Measurements from ENCODE around the gene EXOC5. TPM values are rescaled to one million over a fixed set of nuclear protein-coding genes. Genes with fewer than 3 reads are reported as not detected.

Gene EXOC5
- total RNA-seq, 2 donors from 2014 or later = 101 to 107 TPM

GRCh38 chr14:57179273-57179672 lies 89.4 kb downstream of the EXOC5 start:
- Mint-ChIP-seq H3K4me1 (no peaks in the 10 kb centered on the region), H3K27ac (no peak overlapping the region), H3K9me3 (no peaks in the 10 kb centered on the region), H3K4me3 (no peak overlapping the region), H3K27me3 (ENCODE audit: insufficient read depth) (no peaks in the 10 kb centered on the region), H3K36me3 (ENCODE audit: low read depth) (no peaks in the 10 kb centered on the region)
- Histone ChIP-seq H3K36me3 (ENCODE audit: control insufficient read depth, insufficient read depth, low read length) (no peaks in the 10 kb centered on the region), H3K4me1 (ENCODE audit: control insufficient read depth, insufficient read depth, low read length) (no peaks in the 10 kb centered on the region), H3K9me3 (ENCODE audit: control insufficient read depth, low read length) (no peaks in the 10 kb centered on the region), H3K9ac (ENCODE audit: extremely low read depth, low read length, poor library complexity, severe bottlenecking) (no peak overlapping the region), H3K27ac (ENCODE audit: low read depth, low read length) (no peak overlapping the region), H3K27me3 (ENCODE audit: control insufficient read depth, insufficient read depth, low read length, poor library complexity, severe bottlenecking) (no peaks in the 10 kb centered on the region), H3K4me3 (ENCODE audit: low read length) (no peak overlapping the region)
- DNase-seq = peak; percentile 55
- TF ChIP-seq CTCF (conservative IDR thresholded peaks at IDR 0.05) = no peak
- WGBS, 2 experiments (ENCODE audit: insufficient coverage in 1 of 2, insufficient read length in 1 of 2) = 88 to 92% methylated on average over 2 to 4 of the region's 4 CpGs

- no peak overlapping the region for H3K9ac ChIP-seq (ENCODE audit: extremely low read depth, low read length, poor library complexity, severe bottlenecking)
- peaks cover 8% of the 10 kb centered on the region for H3K4me1 Mint-ChIP-seq
- WGBS, 2 experiments (ENCODE audit: insufficient coverage in 1 of 2, insufficient read length in 1 of 2) = 94% methylated on average over 4 of the region's 4 CpGs; no CpG with 5 or more reads in 1 of the 2 experiments
Observed at GRCh38 chr14:57174466-57174865, 94.2 kb downstream of the EXOC5 start.

GRCh38 chr14:57171903-57172302 lies 96.8 kb downstream of the EXOC5 start:
- H3K27me3 Mint-ChIP-seq (ENCODE audit: insufficient read depth) = no peaks in the 10 kb centered on the region
- no peak overlapping the region for H3K4me3 Mint-ChIP-seq
- peaks cover 9% of the 10 kb centered on the region for H3K4me1 Mint-ChIP-seq
- 90 to 94% methylated on average over 2 to 3 of the region's 3 CpGs for WGBS, 2 experiments (ENCODE audit: insufficient coverage in 1 of 2, insufficient read length in 1 of 2)
- H3K9me3 ChIP-seq (ENCODE audit: control insufficient read depth, low read length) = no peaks in the 10 kb centered on the region
- H3K36me3 Mint-ChIP-seq (ENCODE audit: low read depth) = no peaks in the 10 kb centered on the region
- no peak overlapping the region for H3K4me3 ChIP-seq (ENCODE audit: low read length)
- no peaks in the 10 kb centered on the region for H3K4me1 ChIP-seq (ENCODE audit: control insufficient read depth, insufficient read depth, low read length)
- H3K27me3 ChIP-seq (ENCODE audit: control insufficient read depth, insufficient read depth, low read length, poor library complexity, severe bottlenecking) = no peaks in the 10 kb centered on the region
- no peaks in the 10 kb centered on the region for H3K36me3 ChIP-seq (ENCODE audit: control insufficient read depth, insufficient read depth, low read length)
- TF ChIP-seq CTCF (conservative IDR thresholded peaks at IDR 0.05) = no peak
- no peaks in the 10 kb centered on the region for H3K9me3 Mint-ChIP-seq
- H3K27ac ChIP-seq (ENCODE audit: low read depth, low read length) = no peak overlapping the region
- H3K9ac ChIP-seq (ENCODE audit: extremely low read depth, low read length, poor library complexity, severe bottlenecking) = no peak overlapping the region
- no peak for DNase-seq
- H3K27ac Mint-ChIP-seq = no peak overlapping the region

More at GRCh38 chr14:57174466-57174865, 94.2 kb downstream of the EXOC5 start:
- no peaks in the 10 kb centered on the region for H3K36me3 ChIP-seq (ENCODE audit: control insufficient read depth, insufficient read depth, low read length)
- Mint-ChIP-seq H3K27ac (no peak overlapping the region), H3K4me3 (no peak overlapping the region), H3K27me3 (ENCODE audit: insufficient read depth) (no peaks in the 10 kb centered on the region), H3K36me3 (ENCODE audit: low read depth) (no peaks in the 10 kb centered on the region), H3K9me3 (no peaks in the 10 kb centered on the region)
- no peaks in the 10 kb centered on the region for H3K4me1 ChIP-seq (ENCODE audit: control insufficient read depth, insufficient read depth, low read length)
- no peaks in the 10 kb centered on the region for H3K27me3 ChIP-seq (ENCODE audit: control insufficient read depth, insufficient read depth, low read length, poor library complexity, severe bottlenecking)
- no peak for TF ChIP-seq CTCF (conservative IDR thresholded peaks at IDR 0.05)
- no peak for DNase-seq
- H3K27ac ChIP-seq (ENCODE audit: low read depth, low read length) = no peak overlapping the region
- H3K4me3 ChIP-seq (ENCODE audit: low read length) = no peak overlapping the region
- H3K9me3 ChIP-seq (ENCODE audit: control insufficient read depth, low read length) = no peaks in the 10 kb centered on the region

Data from endodermal cell (in vitro differentiated cells).